Stimulated activated CD4-positive, alpha-beta T cell treated with anti-CD3 and anti-CD28 coated beads, Interleukin-1b, Interleukin-23, amount 100 ng/mL, for 24 hours (primary cell): ENCODE data around the gene COQ4.
"Not testable (repeated sequence)": the region's sequence is repeated elsewhere in the genome, so short reads cannot be mapped to it uniquely, and the experiment has no call there.

Experiments
- DNase-seq, 4 experiments: peaks; one replicate each; pipeline ENCODE4 v3.0.0-alpha.2; 2020; ENCODE audit warnings: low read depth in 4 of 4, low spot score in 1 of 4

The COQ4 gene

GRCh38 chr9:128298535-128299482 is 23.8 kb upstream of the COQ4 start:
- DNase-seq = no peak

- no peak for DNase-seq
Observed at GRCh38 chr9:128304136-128304970, 18.3 kb upstream of the COQ4 start.

- DNase-seq = no peak
Observed at GRCh38 chr9:128304971-128305288, 17.7 kb upstream of the COQ4 start.

GRCh38 chr9:128309551-128309950 is 13.1 kb upstream of the COQ4 start:
- no peak for DNase-seq

GRCh38 chr9:128310461-128310860 is 12.2 kb upstream of the COQ4 start:
- no peak for DNase-seq

- no peak for DNase-seq
Observed at GRCh38 chr9:128314697-128315096, 7.9 kb upstream of the COQ4 start.

- no peak for DNase-seq
Observed at GRCh38 chr9:128316421-128316820, 6.2 kb upstream of the COQ4 start.

- no peak for DNase-seq
Observed at GRCh38 chr9:128317629-128318028, 5.0 kb upstream of the COQ4 start.

GRCh38 chr9:128321343-128321742 is 1.3 kb upstream of the COQ4 start:
- DNase-seq = no peak

- no peak for DNase-seq
Observed at GRCh38 chr9:128321879-128322403, 698 bp upstream of the COQ4 start.

GRCh38 chr9:128323212-128323730 is 632 bp downstream of the COQ4 start:
- no peak for DNase-seq

GRCh38 chr9:128323791-128324190 is 1.2 kb downstream of the COQ4 start:
- DNase-seq = no peak

- no peak for DNase-seq
Observed at GRCh38 chr9:128324401-128324800, 1.8 kb downstream of the COQ4 start.

GRCh38 chr9:128325629-128326028 is 3.0 kb downstream of the COQ4 start:
- DNase-seq = no peak

GRCh38 chr9:128333451-128333869 is 10.8 kb downstream of the COQ4 start:
- DNase-seq = no peak

- DNase-seq = no peak
Observed at GRCh38 chr9:128335161-128335560, 12.5 kb downstream of the COQ4 start.

GRCh38 chr9:128335914-128336313 is 13.3 kb downstream of the COQ4 start:
- no peak for DNase-seq

GRCh38 chr9:128337936-128338335 is 15.3 kb downstream of the COQ4 start:
- no peak for DNase-seq

GRCh38 chr9:128338852-128339614 is 16.4 kb downstream of the COQ4 start:
- DNase-seq = not testable (repeated sequence)

- peak; percentile 53 to 75 (median 62) for DNase-seq
Observed at GRCh38 chr9:128339761-128340690, 17.4 kb downstream of the COQ4 start, which contains the start of gene SLC27A4. SLC27A4 (plus strand) TSS chr9:128340527; CDS start chr9:128343133, 2,606 bp downstream.
